NCI-H69 (cell line): ENCODE data around the gene DSP.

Source experiments
- DNase-seq: peaks from one replicate; lab custom pipeline; 2025; lab: John Stamatoyannopoulos, UW

The DSP gene

DNA sequence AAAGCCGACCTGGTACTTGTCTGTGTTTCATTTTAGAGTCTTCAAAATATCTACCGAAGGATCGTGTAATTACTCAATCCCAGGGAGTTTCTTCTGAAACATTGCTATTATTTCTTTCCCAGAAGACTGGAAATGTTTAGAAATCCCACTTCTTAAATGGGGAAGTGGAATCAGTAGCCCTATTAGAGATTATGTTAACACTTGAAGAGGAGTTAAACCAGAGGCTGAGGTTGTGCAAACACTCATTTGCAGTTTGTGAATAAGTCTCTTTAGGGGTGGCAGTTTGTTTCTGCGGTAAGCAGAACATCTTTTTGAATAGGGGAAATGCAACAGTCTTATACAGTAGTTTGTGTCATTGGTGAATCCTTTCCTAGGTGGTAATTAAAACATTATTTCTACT, 21.3 kb downstream of the DSP start:
- no peak for DNase-seq

GRCh38 chr6:7566107-7566506, 24.6 kb downstream of the DSP start:
- DNase-seq = no peak

- DNase-seq = peak; percentile 20
These were observed 25.2 kb downstream of the DSP start for GRCh38 chr6:7566617-7567173.

- no peak for DNase-seq
These were observed 26.6 kb downstream of the DSP start for GRCh38 chr6:7568021-7568420.

DNA sequence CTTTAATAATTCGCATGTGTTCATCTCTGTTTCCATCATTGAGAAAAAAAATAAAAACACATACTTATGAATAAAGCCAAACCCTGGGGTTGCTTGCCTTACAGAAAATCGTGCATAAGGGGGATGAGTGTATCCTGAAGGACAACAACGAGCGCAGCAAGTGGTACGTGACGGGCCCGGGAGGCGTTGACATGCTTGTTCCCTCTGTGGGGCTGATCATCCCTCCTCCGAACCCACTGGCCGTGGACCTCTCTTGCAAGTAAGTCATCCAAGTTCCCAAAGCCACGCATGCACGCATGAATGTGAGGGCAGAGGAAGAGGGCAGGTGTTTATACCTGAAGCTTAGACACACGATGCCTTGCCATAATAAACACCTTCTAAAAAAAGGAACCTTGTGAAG, 27.6 kb downstream of the DSP start:
- no peak for DNase-seq

DNA sequence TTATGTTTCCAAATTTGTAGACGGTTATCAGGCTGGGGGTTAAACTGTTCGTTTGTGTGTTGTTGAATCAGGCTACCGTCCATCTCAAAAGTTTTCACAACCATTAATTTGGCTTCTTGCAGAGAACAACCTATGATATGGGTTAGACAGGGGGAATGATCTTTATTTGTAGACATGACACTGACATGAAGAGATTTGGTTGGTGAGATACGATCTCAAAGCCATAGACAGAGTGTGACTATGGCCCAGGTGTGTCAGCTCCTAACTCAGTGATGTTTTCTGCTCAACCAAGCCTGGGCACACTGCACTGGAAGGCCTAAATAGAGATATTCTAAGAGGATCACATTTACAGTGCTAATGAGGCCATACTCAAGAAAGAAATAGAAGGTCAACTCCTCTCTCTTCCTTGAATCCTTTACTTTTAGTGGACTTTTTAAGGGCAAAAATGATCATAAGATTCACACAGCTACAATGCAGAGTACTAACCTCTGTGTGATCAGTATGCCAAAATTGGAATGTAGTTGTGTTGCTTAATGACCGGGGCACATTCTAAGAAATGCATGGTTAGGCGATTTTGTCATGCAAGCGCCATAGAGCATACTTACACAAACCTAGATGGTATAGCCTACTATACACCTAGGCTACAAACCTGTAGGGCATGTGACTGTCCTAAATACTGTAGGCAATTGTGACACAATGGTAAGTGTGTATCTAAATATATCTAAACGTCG, 30.9 kb downstream of the DSP start:
- DNase-seq = no peak

GRCh38 chr6:7574500-7574899, 33.0 kb downstream of the DSP start:
- peak; percentile 30 for DNase-seq

GRCh38 chr6:7578516-7578915, 37.0 kb downstream of the DSP start:
- DNase-seq = no peak

DNA sequence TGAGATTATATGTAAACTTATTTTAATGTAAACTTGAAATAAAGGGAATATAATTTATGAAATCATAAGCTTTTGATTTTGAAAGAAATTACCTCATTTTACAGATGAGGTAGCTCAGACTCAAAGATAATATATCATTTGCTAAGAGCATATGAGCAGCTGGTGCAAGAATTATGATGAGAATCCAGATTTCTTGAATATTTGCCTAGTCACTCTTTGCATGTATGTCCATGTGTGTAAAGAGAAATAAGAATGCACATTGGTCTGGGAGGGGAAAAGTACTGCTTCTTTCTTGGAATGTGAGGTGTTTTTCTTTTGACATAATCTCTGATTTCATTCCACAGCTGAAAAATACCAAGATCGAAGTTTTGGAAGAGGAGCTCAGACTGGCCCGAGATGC, 37.5 kb downstream of the DSP start:
- DNase-seq = no peak

DNA sequence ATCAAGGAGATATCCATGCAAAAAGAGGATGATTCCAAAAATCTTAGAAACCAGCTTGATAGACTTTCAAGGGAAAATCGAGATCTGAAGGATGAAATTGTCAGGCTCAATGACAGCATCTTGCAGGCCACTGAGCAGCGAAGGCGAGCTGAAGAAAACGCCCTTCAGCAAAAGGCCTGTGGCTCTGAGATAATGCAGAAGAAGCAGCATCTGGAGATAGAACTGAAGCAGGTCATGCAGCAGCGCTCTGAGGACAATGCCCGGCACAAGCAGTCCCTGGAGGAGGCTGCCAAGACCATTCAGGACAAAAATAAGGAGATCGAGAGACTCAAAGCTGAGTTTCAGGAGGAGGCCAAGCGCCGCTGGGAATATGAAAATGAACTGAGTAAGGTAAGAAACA, 38.4 kb downstream of the DSP start:
- DNase-seq = no peak

DNA sequence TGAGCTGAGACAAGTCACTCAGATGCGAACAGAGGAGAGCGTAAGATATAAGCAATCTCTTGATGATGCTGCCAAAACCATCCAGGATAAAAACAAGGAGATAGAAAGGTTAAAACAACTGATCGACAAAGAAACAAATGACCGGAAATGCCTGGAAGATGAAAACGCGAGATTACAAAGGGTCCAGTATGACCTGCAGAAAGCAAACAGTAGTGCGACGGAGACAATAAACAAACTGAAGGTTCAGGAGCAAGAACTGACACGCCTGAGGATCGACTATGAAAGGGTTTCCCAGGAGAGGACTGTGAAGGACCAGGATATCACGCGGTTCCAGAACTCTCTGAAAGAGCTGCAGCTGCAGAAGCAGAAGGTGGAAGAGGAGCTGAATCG, 39.1 kb downstream of the DSP start:
- no peak for DNase-seq

DNA sequence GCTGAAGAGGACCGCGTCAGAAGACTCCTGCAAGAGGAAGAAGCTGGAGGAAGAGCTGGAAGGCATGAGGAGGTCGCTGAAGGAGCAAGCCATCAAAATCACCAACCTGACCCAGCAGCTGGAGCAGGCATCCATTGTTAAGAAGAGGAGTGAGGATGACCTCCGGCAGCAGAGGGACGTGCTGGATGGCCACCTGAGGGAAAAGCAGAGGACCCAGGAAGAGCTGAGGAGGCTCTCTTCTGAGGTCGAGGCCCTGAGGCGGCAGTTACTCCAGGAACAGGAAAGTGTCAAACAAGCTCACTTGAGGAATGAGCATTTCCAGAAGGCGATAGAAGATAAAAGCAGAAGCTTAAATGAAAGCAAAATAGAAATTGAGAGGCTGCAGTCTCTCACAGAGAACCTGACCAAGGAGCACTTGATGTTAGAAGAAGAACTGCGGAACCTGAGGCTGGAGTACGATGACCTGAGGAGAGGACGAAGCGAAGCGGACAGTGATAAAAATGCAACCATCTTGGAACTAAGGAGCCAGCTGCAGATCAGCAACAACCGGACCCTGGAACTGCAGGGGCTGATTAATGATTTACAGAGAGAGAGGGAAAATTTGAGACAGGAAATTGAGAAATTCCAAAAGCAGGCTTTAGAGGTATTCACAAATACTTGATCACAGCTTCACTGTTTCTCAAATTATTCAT, 39.6 kb downstream of the DSP start:
- no peak for DNase-seq

DNA sequence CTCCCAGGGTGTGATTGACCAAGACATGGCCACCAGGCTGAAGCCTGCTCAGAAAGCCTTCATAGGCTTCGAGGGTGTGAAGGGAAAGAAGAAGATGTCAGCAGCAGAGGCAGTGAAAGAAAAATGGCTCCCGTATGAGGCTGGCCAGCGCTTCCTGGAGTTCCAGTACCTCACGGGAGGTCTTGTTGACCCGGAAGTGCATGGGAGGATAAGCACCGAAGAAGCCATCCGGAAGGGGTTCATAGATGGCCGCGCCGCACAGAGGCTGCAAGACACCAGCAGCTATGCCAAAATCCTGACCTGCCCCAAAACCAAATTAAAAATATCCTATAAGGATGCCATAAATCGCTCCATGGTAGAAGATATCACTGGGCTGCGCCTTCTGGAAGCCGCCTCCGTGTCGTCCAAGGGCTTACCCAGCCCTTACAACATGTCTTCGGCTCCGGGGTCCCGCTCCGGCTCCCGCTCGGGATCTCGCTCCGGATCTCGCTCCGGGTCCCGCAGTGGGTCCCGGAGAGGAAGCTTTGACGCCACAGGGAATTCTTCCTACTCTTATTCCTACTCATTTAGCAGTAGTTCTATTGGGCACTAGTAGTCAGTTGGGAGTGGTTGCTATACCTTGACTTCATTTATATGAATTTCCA, 43.9 kb downstream of the DSP start:
- DNase-seq = no peak

DNA sequence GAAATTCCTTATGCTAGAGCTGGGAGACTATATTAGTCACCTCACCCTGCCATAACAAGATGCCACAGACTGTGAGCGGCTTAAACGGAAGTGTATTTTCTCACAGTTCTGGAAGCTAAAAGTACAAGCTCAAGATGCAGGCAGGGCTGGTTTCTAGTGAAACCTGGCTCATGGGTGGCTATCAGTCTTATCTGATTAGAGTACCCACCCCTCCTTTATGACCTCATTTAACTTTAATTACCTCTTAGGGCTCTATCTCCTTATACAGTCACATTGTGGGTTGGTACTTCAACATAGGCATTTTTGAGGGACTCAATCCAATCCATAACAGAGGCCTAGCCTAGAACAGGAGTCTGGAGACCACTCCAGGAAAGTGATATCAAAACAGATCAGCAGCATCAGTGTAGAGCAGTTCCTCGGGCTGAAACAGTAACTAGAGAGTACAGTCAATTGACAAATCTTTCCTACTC, 46.2 kb downstream of the DSP start:
- peak; percentile 43 for DNase-seq

DNA sequence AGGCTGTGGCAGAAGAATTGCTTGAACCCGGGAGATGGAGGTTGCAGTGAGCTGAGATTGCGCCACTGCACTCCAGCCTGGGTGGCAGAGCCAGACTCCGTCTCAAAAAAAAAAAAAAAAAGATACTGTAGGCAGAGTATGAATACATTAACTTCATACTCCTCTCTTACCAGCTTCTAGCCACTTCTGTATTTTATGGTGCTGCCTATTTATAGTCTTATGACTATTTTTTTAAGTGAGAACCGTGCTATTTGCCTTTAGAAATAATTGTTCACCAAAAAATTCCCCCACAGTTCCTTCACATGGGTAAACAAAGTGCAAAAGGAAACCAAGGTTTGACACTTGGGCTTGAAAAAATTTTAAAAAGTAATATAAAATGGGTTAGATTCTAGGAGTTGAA, 47.0 kb downstream of the DSP start:
- no peak for DNase-seq

DNA sequence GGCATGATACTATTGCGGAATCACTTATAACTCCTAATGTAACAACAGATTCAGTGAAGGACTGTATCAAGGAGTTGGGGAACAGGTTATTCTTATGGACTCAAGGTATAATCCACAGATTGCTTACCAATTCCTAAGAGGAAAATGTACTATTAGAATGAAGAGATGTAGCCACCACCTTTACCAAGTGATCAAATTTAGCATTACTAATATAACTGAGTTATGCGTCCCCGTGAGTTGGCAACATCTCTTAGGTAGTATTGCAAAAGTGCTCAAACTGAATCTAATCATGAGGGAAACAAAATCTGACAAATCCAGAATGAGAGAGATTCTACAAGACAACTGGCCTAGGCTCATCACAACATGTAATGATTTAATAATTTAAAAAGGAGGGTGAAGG, 47.8 kb downstream of the DSP start:
- DNase-seq = no peak

DNA sequence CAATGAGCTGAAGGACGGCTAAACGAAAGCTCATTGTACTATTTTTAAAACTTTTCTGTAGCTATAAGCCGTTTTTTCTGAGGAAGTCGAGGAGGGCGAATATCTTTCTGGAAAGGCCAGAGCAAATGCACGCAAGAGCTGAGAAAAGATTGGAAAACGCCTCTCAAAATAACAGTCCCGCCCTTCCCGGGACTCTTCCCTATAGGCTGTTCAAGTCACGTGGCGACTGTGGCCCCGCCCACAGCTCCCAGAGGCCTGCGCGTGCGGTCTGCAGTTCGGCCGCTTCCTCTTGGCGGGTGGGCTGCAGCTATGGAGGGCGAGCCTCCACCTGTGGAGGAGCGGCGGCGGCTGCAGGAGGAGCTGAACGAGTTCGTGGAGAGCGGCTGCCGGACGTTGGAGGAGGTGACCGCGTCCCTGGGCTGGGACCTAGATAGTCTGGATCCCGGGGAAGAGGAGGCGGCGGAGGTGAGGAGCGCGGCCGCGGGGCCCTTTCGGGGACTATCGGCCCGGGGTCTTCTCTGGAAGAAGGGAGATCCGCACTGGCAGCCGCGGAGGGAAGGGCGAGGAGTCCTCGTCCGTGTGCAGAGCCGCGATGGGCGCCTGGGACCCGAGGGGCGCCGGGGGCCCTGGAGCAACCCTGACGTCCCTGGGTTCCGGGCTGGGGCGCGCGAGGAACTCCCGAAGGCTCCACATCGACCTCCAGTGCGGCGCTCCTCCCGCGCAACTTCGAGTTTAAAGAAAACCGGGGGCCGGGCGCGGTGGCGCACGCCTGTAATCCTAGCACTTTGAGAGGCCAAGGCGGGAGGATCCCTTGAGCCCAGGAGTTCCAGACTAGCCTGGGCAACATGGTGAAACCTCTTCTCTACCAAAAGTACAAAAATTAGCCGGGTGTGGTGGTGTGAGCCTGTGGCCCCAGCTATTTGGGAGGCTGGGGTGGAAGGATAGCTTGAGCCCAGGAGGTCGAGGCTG, 48.8 kb downstream of the DSP start, which contains the start of gene SNRNP48:
Gene SNRNP48 (plus strand): TSS at position 250 of the 969 bp plus-strand sequence. CDS start 60 bp downstream, at position 310.
- DNase-seq = peak; percentile 98

- peak; percentile 44 for DNase-seq
These were observed 49.4 kb downstream of the DSP start for GRCh38 chr6:7590918-7591302.

DNA sequence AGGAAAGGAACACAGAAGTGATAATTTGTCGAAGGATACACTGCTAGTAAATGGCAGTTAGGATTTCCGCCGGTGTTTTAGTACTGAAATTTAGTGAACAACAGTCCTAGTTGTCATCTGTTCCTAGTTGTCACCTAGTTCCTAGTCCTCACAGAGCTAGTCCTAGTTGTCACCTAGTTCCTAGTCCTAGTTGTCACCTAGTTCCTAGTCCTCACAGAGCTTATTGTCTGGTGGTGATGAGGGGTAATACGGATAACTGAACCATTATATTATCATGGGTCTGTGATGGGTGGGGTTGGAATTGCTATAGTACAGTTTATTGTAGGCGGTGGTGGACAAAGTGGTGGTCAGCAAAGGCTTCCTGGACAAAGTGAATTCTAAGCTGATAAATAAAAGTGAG, 50.3 kb downstream of the DSP start:
- DNase-seq = no peak

DNA sequence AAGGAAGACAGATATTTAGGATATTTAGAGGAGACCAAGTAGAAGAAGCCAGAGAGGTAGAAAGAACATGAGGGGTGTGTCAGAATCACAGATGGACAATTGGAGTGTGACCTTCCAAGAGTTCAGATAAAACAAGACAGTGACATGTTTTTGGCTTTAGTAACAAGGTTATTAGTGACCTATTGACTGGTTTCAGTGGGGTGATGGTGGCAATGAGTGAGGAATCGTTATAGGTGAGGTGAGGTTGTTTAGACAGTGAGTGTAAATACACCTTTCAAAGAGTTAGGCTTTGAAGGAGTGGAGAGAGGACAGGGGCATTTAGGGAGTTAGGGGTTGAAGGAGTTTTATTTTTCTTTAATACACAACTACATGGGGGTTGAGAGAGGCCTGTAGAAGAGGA, 51.8 kb downstream of the DSP start:
- DNase-seq = no peak

- DNase-seq = no peak
These were observed 53.2 kb downstream of the DSP start for GRCh38 chr6:7594579-7595125.
